ENCODE results near the gene ABCB11.
A peak's percentile ranks its signal among the peaks of the same experiment; 100 is the strongest.

Gene ABCB11

GRCh38 chr2:169031202-169031601 is at the start of gene ABCB11:
TSS of gene ABCB11 (minus strand) at chr2:169031324. CDS start at chr2:169018125, 13,199 bp downstream.
- Histone ChIP-seq H3K4me2 (ENCODE audit: low read length) (no peak within 1 kb of the TSS), H3K27ac (ENCODE audit: low read length) (no peak within 1 kb of the TSS), H3K36me3 (replicated peaks; ENCODE audit: low read depth, low read length) (peaks cover 6% of the 10 kb centered on the region), H4K20me1 (ENCODE audit: insufficient read depth, low read length) (no peaks in the 10 kb centered on the region), H3K9me3 (ENCODE audit: insufficient read depth, low read length) (peaks cover 4% of the 10 kb centered on the region; the same call in 1 of the 2 replicates), H3K4me3 (ENCODE audit: low read length) (no peak within 1 kb of the TSS), H3K27me3 (ENCODE audit: low read depth, low read length) (no peaks in the 10 kb centered on the region), H3K79me2 (ENCODE audit: low read length) (no peaks in the 10 kb centered on the region), H3K4me1 (ENCODE audit: low read length) (peaks cover 13% of the 10 kb centered on the region), H3K9ac (ENCODE audit: low read length) (no peak within 1 kb of the TSS), H2AFZ (ENCODE audit: low read depth, low read length) (no peak within 1 kb of the TSS)
- TF ChIP-seq CTCF (IDR thresholded peaks at IDR 0.05; ENCODE audit: low read depth, low read length) (no peak), EZH2phosphoT487 (IDR thresholded peaks at IDR 0.05; ENCODE audit: low read depth) (no peak)

DNA sequence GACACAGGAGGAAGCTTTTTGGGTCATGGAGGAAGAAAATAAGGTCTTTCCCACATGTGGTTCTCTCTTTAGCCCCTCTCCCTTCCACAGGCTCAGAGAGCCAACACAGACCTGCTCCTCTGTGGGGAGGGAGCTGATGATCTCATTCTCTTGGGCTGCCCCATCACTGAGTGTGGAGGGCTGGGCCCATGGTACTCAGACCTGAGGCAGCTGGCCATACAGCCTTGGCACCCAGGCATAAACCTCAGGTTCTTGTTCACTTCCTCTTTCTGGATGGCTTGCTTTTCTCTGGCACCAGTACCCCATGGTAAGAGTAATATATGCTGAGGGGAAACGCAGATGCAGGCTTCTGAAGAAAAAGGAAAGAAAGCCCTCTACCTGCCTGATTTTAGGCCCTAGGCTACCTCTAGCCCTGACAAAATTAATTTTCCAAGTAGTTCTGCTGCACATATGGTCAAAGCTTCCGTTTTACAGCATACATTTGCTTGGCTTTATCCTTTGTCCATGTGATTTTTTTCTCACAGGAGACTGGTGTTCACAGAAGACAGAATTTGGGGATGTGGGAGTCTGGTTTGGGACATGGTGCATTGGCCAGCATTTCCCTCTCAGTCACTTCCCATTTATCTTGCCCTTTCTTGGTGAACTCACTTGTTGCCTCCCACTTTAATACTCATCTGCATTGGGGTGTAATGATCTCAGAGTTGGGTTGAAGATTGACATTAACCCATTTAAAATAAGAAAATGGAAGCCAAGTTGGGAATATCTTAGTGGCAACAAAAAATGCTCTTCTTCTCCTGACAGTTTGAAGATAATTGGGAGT is 49.3 kb upstream of the ABCB11 start:
- Histone ChIP-seq H3K4me2 (ENCODE audit: low read length) (peak overlapping the region; percentile 71), H2AFZ (ENCODE audit: low read depth, low read length) (no peak overlapping the region; the same call in 1 of the 2 replicates), H3K36me3 (replicated peaks; ENCODE audit: low read depth, low read length) (peaks cover 9% of the 10 kb centered on the region), H3K27ac (ENCODE audit: low read length) (peak overlapping the region; percentile 92), H3K9me3 (ENCODE audit: insufficient read depth, low read length) (peaks cover 15% of the 10 kb centered on the region; the same call in 1 of the 2 replicates), H3K4me1 (ENCODE audit: low read length) (peaks cover 59% of the 10 kb centered on the region), H3K4me3 (ENCODE audit: low read length) (peak overlapping the region; percentile 55; the same call in 1 of the 2 replicates), H3K27me3 (ENCODE audit: low read depth, low read length) (no peaks in the 10 kb centered on the region), H3K79me2 (ENCODE audit: low read length) (peaks cover 7% of the 10 kb centered on the region; the same call in 1 of the 2 replicates), H3K9ac (ENCODE audit: low read length) (peak overlapping the region; percentile 70), H4K20me1 (ENCODE audit: insufficient read depth, low read length) (no peaks in the 10 kb centered on the region)
- TF ChIP-seq CTCF (IDR thresholded peaks at IDR 0.05; ENCODE audit: low read depth, low read length), result no peak
- no peak for TF ChIP-seq EZH2phosphoT487 (IDR thresholded peaks at IDR 0.05; ENCODE audit: low read depth)

GRCh38 chr2:169077674-169078240 is 46.6 kb upstream of the ABCB11 start:
- peak overlapping the region; percentile 17; the same call in 1 of the 2 replicates for H3K4me2 ChIP-seq (ENCODE audit: low read length)
- H3K4me3 ChIP-seq (ENCODE audit: low read length), result no peak overlapping the region
- H3K27me3 ChIP-seq (ENCODE audit: low read depth, low read length), result no peaks in the 10 kb centered on the region
- peak overlapping the region; percentile 1; the same call in 1 of the 2 replicates for H3K27ac ChIP-seq (ENCODE audit: low read length)
- peak overlapping the region; percentile 82 for H2AFZ ChIP-seq (ENCODE audit: low read depth, low read length)
- 0 out of 2 replicates have a peak overlapping the region, but pooled peaks have one; percentile 2 for H3K9ac ChIP-seq (ENCODE audit: low read length)
- no peaks in the 10 kb centered on the region for H4K20me1 ChIP-seq (ENCODE audit: insufficient read depth, low read length)
- H3K4me1 ChIP-seq (ENCODE audit: low read length), result peaks cover 71% of the 10 kb centered on the region
- TF ChIP-seq CTCF (IDR thresholded peaks at IDR 0.05; ENCODE audit: low read depth, low read length) (no peak), EZH2phosphoT487 (IDR thresholded peaks at IDR 0.05; ENCODE audit: low read depth) (no peak)
- H3K9me3 ChIP-seq (ENCODE audit: insufficient read depth, low read length), result no peaks in the 10 kb centered on the region
- no peaks in the 10 kb centered on the region for H3K36me3 ChIP-seq (replicated peaks; ENCODE audit: low read depth, low read length)
- peaks cover 7% of the 10 kb centered on the region; the same call in 1 of the 2 replicates for H3K79me2 ChIP-seq (ENCODE audit: low read length)

All from OCI-LY3 (cell line).